ENCODE data around the gene PHRF1. TPM values are rescaled to one million over a fixed set of nuclear protein-coding genes. Genes with fewer than 3 reads are reported as not detected.
A peak's percentile ranks its signal among the peaks of the same experiment; 100 is the strongest.

Gene PHRF1, protein sequence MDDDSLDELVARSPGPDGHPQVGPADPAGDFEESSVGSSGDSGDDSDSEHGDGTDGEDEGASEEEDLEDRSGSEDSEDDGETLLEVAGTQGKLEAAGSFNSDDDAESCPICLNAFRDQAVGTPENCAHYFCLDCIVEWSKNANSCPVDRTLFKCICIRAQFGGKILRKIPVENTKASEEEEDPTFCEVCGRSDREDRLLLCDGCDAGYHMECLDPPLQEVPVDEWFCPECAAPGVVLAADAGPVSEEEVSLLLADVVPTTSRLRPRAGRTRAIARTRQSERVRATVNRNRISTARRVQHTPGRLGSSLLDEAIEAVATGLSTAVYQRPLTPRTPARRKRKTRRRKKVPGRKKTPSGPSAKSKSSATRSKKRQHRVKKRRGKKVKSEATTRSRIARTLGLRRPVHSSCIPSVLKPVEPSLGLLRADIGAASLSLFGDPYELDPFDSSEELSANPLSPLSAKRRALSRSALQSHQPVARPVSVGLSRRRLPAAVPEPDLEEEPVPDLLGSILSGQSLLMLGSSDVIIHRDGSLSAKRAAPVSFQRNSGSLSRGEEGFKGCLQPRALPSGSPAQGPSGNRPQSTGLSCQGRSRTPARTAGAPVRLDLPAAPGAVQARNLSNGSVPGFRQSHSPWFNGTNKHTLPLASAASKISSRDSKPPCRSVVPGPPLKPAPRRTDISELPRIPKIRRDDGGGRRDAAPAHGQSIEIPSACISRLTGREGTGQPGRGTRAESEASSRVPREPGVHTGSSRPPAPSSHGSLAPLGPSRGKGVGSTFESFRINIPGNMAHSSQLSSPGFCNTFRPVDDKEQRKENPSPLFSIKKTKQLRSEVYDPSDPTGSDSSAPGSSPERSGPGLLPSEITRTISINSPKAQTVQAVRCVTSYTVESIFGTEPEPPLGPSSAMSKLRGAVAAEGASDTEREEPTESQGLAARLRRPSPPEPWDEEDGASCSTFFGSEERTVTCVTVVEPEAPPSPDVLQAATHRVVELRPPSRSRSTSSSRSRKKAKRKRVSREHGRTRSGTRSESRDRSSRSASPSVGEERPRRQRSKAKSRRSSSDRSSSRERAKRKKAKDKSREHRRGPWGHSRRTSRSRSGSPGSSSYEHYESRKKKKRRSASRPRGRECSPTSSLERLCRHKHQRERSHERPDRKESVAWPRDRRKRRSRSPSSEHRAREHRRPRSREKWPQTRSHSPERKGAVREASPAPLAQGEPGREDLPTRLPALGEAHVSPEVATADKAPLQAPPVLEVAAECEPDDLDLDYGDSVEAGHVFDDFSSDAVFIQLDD (N-terminal part only)
- polyA plus RNA-seq (ENCODE audit: low read depth in 6 of 6) = 10 to 100 TPM in 1 of 6 donors, 1 to 10 TPM in 5; 2.3 to 16.4 (median 5.2) TPM

- ATAC-seq (ENCODE audit: low read depth in 2 of 2) = peak; percentile 87 to 91
- peak within 1 kb of the TSS; percentile 85 to 99 (median 98) for H3K4me3 Mint-ChIP-seq
- H3K9me3 Mint-ChIP-seq = no peaks in the 10 kb centered on the region
- peak within 1 kb of the TSS; percentile 95 to 100 (median 98) for H3K27ac Mint-ChIP-seq
- DNase-seq = peak; percentile 96
- peaks cover 19 to 47% (median 42%) of the 10 kb centered on the region in 3 donors for H3K4me1 Mint-ChIP-seq
- H3K27me3 Mint-ChIP-seq = peaks cover 0 to 15% (median 15%) of the 10 kb centered on the region in 3 donors
- no peaks in the 10 kb centered on the region for H3K36me3 Mint-ChIP-seq
These were observed at the start of gene PHRF1 for GRCh38 chr11:575996-576768. Gene PHRF1, plus strand, starts transcription at chr11:576470. Its CDS starts 5,043 bp downstream, at chr11:581513.

DNA sequence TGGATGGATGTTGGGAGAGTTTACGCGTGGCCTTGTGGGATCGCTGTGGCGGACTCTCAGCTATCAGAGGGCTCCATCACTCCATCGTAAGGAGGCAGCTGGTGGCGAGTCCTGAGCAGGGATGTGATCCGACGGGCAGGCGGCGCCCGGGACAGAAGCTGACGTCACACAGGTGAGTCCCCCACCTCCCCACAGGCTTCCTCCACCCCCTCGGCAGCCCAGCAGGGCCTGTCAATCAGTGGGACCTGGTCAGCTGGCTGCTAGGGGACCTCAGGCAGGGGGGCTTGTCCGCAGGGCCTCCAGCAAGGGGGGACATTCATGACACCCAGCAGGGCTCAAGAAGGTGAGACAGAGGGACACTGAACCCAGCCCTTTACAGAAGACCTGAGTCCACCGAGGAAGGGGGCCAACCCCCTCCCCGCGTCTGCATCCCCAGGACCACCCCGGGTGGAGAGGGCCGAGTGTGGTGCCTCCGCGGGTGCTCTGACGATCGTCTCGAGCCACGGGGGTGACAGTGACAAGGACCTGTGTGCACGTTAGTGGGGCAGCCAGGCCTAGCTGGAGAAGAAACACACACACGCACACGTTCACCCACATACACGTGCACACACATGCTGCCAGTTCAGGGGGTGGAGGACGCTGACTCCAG lies 48.0 kb upstream of the PHRF1 start:
- Mint-ChIP-seq H3K9me3 (no peaks in the 10 kb centered on the region), H3K4me1 (peaks cover 2 to 8% (median 3%) of the 10 kb centered on the region in 3 donors), H3K27ac (peak overlapping the region in 1 of 6 donors; percentile 57), H3K4me3 (no peak overlapping the region), H3K27me3 (no peaks in the 10 kb centered on the region), H3K36me3 (peaks cover 0 to 6% of the 10 kb centered on the region in 2 donors)
- no peak for ATAC-seq (ENCODE audit: low read depth in 2 of 2)
- no peak for DNase-seq

DNA sequence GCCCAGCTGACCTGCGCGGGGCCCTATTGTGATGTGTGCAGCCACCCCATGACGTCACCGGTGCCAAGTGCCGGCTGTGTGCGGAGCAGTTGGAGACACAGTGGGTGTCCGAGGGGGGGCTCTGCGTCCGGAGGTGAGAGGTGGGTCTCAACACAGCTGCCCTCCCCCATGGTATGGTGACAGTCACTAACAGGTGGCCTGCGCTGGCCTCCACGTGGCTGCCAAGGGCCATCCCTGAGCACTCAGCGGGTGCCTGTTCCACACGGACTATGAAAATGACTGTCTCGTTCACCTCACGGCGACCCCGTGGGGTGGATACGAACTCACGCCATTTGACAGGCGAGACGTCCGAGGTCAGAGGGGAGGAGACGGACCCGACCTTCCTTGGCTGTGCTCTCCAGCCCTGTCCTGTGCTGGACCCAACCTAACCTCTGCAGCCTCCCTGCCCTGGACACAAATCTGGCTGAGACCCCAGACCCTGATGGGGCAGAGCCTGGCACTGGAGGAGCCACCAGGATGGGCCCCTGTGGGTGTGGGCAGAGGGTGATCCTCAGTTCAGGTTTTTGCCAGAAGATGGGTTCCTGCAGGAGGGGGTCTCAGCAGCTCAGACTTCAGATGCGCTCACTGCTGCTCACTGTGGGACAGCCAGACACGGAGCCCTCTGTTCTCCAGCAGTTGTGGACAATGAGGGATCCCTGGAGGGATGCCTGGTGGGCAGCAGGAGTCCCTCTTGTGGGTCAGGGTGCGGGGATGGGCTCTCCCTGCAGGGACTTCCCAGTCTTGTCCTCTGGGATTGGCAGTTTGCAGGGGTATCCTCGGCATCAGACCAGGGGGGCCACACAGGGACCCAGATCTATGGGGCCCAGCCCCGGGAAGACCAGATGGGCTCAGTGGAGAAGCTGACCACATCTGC lies 47.2 kb upstream of the PHRF1 start:
- Mint-ChIP-seq H3K4me1 (peaks cover under 1 to 12% (median 3%) of the 10 kb centered on the region in 3 donors), H3K36me3 (peaks cover 0 to 2% of the 10 kb centered on the region in 2 donors), H3K27me3 (no peaks in the 10 kb centered on the region), H3K27ac (peak overlapping the region in 2 of 6 donors; percentile 52 to 57), H3K4me3 (no peak overlapping the region), H3K9me3 (no peaks in the 10 kb centered on the region)
- no peak for ATAC-seq (ENCODE audit: low read depth in 2 of 2)
- DNase-seq = no peak

DNA sequence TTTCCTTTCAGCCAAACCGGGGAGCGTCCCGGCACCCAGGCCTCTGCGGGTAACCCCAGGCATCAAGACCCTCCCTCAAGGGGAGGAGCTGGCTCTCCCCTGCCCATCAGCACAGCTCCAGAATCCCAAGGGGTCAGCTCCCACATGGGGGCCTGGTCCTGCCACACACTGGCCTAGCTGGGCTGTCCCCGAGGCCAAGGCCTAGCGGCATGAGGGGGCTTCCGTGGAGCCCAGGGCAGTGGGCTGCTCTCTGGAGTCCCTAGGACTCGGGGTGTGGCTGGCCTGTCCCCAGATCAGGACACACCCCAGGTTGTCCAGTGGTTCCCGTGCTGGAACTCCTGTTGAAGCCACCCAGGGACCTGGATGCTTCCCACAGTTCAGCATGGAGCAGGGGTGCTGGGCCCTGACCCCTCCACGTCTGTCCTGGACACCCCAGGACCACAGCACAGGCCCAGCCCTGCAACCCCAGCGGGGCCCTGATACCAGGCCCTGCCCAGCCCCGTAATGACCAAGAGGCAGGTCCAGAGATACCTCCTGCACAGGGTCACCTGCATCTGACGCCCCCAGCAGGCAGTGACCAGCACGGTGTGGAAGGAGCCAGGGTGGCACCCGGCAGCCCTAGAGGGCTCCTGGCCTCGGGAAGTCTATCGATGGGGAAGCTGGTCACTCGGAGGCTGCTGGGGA lies 46.4 kb upstream of the PHRF1 start:
- peaks cover 0 to 16% (median 3%) of the 10 kb centered on the region in 3 donors for H3K4me1 Mint-ChIP-seq
- H3K27me3 Mint-ChIP-seq = no peaks in the 10 kb centered on the region
- H3K4me3 Mint-ChIP-seq = no peak overlapping the region
- DNase-seq (no peak), ATAC-seq (ENCODE audit: low read depth in 2 of 2) (no peak)
- H3K9me3 Mint-ChIP-seq = no peaks in the 10 kb centered on the region
- H3K27ac Mint-ChIP-seq = no peak overlapping the region
- no peaks in the 10 kb centered on the region for H3K36me3 Mint-ChIP-seq

DNA sequence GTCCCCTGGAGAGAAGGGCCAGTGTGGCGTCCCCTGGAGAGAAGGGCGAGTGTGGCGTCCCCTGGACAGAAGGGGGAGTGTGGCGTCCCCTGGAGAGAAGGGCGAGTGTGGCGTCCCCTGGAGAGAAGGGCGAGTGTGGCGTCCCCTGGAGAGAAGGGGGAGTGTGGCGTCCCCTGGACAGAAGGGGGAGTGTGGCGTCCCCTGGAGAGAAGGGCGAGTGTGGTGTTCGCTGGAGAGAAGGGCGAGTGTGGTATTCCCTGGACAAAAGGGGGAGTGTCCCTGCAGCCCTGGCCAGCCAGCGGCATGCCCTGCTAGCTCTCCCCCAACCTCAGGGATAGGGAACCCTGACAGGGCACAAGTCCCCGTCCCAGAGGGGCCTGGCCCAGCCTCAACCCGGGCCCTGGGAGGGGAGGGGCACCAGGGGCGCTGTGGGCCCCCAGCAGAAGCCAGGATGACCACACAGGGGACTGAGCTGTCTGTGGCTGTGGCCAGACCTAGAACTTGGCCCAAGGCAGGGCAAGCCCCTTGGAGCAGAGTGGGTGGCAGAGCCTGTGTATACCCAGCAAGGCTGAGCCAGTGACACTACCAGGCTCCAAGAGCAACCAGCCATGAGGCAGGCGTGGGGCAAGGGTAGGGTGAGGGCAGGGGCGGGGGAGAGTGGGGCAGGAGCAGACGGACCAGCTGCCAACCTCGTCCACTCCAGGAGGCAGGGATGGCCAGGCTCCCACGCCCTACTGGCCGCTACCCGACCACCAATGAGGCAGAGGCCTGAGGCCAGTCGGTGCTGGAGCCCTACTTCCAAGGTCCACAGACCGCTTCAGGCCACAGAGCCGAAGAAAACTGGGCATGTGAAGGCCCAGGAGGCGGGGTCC lies 45.1 kb upstream of the PHRF1 start:
- Mint-ChIP-seq H3K36me3 (no peaks in the 10 kb centered on the region), H3K4me3 (peak overlapping the region in 1 of 8 donors; percentile 56), H3K27ac (no peak overlapping the region), H3K9me3 (no peaks in the 10 kb centered on the region), H3K4me1 (peaks cover 2 to 17% (median 5%) of the 10 kb centered on the region in 3 donors), H3K27me3 (no peaks in the 10 kb centered on the region)
- DNase-seq (no peak), ATAC-seq (ENCODE audit: low read depth in 2 of 2) (no peak)

DNA sequence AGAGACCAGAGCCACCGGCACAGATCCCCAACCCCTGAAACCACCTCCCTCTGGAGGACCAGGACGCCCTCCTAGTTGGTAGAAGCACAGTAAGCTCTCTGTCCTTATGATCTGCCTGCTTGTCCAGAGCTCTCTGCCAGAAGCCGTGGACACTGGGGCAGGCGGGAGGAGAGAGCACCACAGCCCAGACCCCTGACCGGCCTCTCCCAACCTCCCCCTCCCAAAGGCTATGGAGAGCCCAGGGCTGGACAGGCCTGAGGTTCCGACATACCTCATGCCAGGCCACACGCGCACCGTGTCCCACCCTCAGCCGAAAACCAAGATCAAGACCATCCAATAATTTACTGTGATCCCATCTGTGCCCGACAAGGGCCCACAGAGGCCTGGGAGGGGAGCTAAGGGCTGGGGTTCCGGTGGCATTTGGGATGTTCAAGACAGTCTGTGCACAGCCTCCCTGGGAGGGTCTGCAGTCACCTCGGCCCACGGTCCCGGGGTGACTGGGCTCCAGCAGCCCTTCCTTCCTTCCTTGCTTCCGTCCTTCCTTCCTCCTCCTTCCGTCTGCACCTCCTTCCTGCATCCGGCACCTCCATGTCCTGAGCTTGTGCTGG lies 44.2 kb upstream of the PHRF1 start:
- Mint-ChIP-seq H3K27ac (peak overlapping the region in 2 of 6 donors; percentile 56), H3K4me1 (peaks cover 4 to 25% (median 8%) of the 10 kb centered on the region in 3 donors), H3K9me3 (no peaks in the 10 kb centered on the region), H3K27me3 (no peaks in the 10 kb centered on the region), H3K36me3 (no peaks in the 10 kb centered on the region), H3K4me3 (peak overlapping the region in 2 of 8 donors; percentile 29 to 56)
- ATAC-seq (ENCODE audit: low read depth in 2 of 2) (no peak), DNase-seq (no peak)

DNA sequence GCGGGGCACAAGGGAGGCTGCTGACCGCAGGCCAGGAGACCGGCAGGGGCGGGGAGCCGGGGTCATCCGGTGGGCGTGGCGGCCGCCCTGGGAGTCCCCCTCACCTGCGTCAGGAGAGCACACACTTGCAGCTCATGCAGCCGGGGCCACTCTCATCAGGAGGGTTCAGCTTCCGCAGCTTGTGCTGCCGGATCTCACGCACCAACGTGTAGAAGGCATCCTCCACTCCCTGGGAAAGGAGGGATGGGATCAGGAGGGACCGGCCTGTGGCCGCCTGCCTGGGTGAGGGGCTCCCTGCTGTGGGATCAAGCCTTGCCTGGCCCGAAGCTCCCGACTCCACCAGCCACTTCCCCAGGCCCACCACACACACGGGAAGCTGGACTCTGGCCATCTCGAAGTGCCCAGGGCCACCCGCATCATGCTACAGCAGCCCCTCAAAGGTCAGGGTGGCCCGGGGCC lies 43.7 kb upstream of the PHRF1 start:
- Mint-ChIP-seq H3K36me3 (no peaks in the 10 kb centered on the region), H3K4me1 (peaks cover 8 to 30% (median 10%) of the 10 kb centered on the region in 3 donors), H3K9me3 (no peaks in the 10 kb centered on the region), H3K27ac (no peak overlapping the region), H3K27me3 (no peaks in the 10 kb centered on the region), H3K4me3 (peak overlapping the region in 1 of 8 donors; percentile 29)
- ATAC-seq (ENCODE audit: low read depth in 2 of 2) = no peak
- DNase-seq = no peak

- Mint-ChIP-seq H3K27ac (no peak overlapping the region), H3K9me3 (no peaks in the 10 kb centered on the region), H3K4me3 (peak overlapping the region in 3 of 8 donors; percentile 15 to 44 (median 28)), H3K27me3 (no peaks in the 10 kb centered on the region), H3K36me3 (no peaks in the 10 kb centered on the region), H3K4me1 (peaks cover 14 to 35% (median 14%) of the 10 kb centered on the region in 3 donors)
- ATAC-seq (ENCODE audit: low read depth in 2 of 2) (no peak), DNase-seq (no peak)
These were observed 43.2 kb upstream of the PHRF1 start for GRCh38 chr11:532986-533585.

DNA sequence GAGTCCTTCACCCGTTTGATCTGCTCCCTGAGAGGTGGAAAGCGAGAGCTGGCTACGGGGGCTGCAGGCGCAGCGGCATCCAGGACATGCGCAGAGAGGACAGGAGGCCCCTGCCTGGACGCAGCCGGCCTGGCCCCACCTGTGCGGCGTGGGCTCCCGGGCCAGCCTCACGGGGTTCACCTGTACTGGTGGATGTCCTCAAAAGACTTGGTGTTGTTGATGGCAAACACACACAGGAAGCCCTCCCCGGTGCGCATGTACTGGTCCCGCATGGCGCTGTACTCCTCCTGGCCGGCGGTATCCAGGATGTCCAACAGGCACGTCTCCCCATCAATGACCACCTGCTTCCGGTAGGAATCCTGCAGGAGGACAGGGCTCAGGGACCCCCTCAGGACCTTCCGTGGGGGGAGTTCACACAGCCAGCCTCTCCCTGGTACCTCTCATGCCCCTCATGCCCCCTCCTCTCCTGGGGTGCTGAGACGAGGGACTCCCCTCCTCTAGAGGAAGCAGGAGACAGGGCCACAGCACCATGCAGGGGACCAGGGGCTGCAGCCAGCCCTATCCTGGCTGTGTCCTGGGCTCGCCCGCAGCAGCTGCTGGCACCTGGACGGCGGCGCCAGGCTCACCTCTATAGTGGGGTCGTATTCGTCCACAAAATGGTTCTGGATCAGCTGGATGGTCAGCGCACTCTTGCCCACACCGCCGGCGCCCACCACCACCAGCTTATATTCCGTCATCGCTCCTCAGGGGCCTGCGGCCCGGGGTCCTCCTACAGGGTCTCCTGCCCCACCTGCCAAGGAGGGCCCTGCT lies 42.5 kb upstream of the PHRF1 start:
- H3K27ac Mint-ChIP-seq = no peak overlapping the region
- DNase-seq (no peak), ATAC-seq (ENCODE audit: low read depth in 2 of 2) (no peak)
- H3K36me3 Mint-ChIP-seq = no peaks in the 10 kb centered on the region
- no peaks in the 10 kb centered on the region for H3K9me3 Mint-ChIP-seq
- H3K27me3 Mint-ChIP-seq = no peaks in the 10 kb centered on the region
- peaks cover 17 to 41% (median 22%) of the 10 kb centered on the region in 3 donors for H3K4me1 Mint-ChIP-seq
- H3K4me3 Mint-ChIP-seq = peak overlapping the region in 7 of 8 donors; percentile 42 to 95 (median 53)
